CD4-positive, alpha-beta T cell treated with Interleukin-6 for 4 hours (primary cell): ENCODE results near the gene ADM2.
"Not testable (repeated sequence)": the region's sequence is repeated elsewhere in the genome, so short reads cannot be mapped to it uniquely, and the experiment has no call there.

Experiments used
- DNase-seq: peaks from one replicate; pipeline ENCODE4 v3.0.0-alpha.2; 2020; ENCODE audit warnings: mixed read lengths

The ADM2 gene

GRCh38 chr22:50507991-50508884 is 26.9 kb downstream of the ADM2 start, which contains the start of gene NCAPH2:
Gene NCAPH2 (plus strand): TSS chr22:50508224. CDS start chr22:50508338, 114 bp downstream.
- no peak for DNase-seq

- no peak for DNase-seq
Measured at GRCh38 chr22:50508897-50509296, 27.6 kb downstream of the ADM2 start.

DNA sequence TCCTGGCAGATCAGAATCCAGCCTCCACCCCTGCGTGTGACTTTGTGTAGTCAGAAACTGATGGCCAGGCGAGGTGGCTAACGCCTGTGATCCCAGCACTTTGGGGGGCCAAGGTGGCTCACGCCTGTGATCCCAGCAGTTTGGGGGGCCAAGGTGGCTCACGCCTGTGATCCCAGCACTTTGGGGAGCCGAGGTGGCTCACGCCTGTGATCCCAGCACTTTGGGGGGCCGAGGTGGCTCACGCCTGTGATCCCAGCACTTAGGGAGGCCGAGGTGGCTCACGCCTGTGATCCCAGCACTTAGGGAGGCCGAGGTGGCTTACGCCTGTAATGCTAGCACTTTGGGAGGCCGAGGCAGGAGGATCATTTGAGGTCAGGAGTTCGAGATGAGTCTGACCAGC is 31.8 kb downstream of the ADM2 start:
- no peak for DNase-seq

GRCh38 chr22:50516068-50516467 is 34.7 kb downstream of the ADM2 start:
- DNase-seq: no peak

- no peak for DNase-seq
Measured at GRCh38 chr22:50516891-50517290, 35.5 kb downstream of the ADM2 start.

- no peak for DNase-seq
Measured at GRCh38 chr22:50517495-50518260, 36.3 kb downstream of the ADM2 start.

- no peak for DNase-seq
Measured at GRCh38 chr22:50518606-50519005, 37.3 kb downstream of the ADM2 start.

GRCh38 chr22:50519151-50519550 is 37.8 kb downstream of the ADM2 start:
- no peak for DNase-seq

GRCh38 chr22:50520184-50520583 is 38.8 kb downstream of the ADM2 start:
- DNase-seq: not testable (repeated sequence)

- no peak for DNase-seq
Measured at GRCh38 chr22:50520826-50521453, 39.6 kb downstream of the ADM2 start.

- DNase-seq: no peak
Measured at GRCh38 chr22:50521710-50522109, 40.4 kb downstream of the ADM2 start.

GRCh38 chr22:50522208-50522805 is 41.0 kb downstream of the ADM2 start:
- no peak for DNase-seq

DNA sequence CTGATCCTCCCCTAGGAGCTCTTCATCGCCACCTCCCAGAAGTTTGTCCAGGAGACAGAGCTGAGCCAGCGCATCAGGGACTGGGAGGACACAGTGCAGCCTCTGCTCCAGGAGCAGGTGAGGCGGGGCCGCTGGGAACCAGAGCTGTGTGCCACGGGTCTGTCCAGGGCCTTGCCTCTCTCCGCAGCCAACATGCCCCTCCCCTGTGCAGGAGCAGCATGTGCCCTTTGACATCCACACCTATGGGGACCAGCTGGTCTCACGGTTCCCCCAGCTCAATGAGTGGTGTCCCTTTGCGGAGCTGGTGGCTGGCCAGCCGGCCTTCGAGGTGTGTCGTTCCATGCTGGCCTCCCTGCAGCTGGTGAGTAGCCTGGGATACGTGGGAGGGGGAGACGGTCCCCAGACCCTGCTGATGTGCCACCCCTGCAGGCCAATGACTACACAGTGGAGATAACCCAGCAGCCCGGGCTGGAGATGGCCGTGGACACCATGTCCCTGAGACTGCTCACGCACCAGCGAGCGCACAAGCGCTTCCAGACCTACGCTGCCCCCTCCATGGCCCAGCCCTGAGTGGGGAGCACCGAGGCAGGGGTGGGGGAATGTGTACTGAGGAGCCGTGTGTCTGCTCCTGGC is 41.6 kb downstream of the ADM2 start:
- DNase-seq: no peak

- no peak for DNase-seq
Measured at GRCh38 chr22:50523458-50523805, 42.1 kb downstream of the ADM2 start.

DNA sequence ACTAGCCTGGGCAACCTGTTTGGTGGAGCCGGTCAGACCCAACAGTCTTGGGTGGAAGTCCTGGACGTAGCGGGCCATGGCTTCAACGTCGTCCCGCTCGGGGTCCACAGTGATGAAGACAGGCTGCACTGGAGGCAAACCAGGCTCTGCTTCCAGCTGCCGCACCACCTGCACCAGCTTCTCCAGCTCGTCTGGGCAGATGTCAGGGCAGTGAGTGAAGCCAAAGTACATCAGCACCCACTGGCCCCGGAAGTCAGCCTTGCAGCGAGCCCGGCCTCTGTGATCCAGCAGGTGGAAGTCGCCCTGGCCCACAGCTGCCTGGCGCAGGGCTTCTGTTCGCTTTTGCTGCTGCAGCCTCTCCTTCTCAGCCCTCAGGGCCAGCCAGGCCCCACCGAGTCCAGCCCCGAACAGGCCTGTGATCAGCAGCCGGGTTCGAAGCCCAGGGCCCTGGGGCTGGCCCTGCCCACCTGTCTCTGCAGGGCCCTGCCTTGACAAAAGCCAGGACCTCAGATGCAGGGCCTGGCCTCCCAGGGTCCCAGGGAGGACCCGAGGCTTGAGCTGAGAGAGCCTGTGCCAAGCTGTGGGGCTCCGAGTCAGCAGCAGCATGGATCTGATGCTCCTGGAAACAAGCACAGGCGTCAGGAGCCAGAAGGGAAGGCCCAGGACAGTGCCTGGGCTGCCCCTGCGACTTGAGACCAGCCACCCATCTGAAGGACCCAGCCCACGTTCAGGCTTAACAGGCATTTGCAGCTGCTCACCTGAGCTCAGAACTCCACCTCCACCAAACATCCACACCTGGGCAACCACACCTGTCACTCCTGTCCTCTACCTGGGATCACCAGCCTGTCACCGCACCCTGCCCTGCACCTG is 42.7 kb downstream of the ADM2 start:
- DNase-seq: no peak

- DNase-seq: no peak
Measured at GRCh38 chr22:50524676-50525103, 43.3 kb downstream of the ADM2 start.

DNA sequence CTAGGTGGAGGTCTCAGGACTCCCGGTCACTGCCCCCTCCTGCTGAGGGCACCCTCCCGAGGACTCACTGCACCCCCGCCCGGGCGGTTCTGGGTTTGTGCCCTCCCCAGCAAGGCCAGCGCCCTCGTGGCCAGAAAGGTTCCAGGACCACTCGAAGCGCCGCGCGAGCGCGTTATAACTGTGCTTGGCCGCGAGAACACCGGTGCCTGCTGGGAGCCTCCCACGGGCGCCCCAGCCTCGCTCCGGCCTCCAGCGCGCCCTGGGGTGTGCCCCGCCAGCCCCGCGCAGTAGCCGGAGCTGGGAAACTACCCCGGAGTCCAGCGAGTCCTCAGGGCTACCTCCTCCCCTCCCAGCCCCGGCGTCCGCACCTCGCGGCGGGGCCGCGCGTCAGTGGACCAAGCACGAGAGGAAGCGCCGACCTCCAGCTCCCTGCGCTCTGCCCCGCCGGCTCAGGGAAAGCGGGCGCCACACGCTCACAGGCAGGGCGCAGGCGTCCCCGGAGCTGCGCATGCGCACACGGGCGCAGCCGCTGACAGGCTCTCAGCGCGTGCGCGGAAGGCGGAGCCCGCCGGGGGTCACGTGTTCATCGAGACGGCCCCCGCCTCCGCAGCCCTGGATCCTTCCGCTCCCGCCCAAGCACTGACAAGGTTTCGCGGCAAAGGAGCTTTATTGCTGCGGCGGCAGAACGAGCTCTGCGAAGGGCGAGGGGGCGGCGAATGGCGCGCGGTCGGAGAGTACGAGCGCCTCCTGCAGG is 43.9 kb downstream of the ADM2 start, which contains the start of gene SCO2:
Gene SCO2, minus strand, starts transcription at position 495 of the 754 bp plus-strand sequence. CDS start 1,187 bp downstream, outside the sequence.
- DNase-seq: peak; percentile 98

GRCh38 chr22:50525858-50526107 is 44.4 kb downstream of the ADM2 start:
- no peak for DNase-seq

DNA sequence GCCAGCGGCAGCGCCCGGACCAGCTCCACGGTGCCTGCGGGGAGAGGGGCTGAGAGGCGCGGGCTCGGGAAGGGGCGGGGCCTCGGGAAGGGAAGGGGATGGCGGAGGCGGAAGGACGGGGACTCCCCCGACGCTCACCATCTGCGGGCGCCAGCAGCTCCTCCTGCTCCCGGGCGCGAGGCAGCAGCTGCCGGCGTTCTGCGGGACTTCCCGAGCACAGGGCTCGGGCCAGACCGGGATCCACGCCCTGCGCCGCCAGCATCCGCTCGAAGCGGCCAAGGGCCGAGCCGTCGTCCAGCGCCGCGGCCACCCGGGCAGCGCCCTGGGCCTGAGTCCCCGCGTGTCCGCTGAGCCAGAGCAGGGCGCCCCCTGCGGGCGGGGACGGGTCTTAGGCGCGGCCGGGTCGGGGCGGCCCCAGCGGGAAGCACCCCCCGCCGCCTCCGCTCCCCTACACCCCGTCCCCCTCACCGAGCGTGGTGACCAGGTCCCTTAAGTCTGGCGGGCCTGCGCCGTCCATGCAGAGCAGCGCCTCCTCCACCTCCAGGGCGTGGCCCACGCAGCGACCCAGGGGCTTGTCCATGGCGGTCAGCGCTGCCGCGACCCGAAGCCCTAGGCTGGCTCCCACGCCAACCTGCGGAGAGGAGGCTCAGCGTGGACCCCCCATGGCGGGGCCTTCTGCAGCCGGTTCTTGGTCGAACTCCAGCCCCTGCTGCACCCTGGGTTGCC is 44.9 kb downstream of the ADM2 start:
- peak; percentile 90 for DNase-seq
